SJCRH30 (cell line): ENCODE results near the gene DRG2. TPM values are rescaled to one million over a fixed set of nuclear protein-coding genes. Genes with fewer than 3 reads are reported as not detected.

Source experiments
- DNase-seq, 2 experiments: peaks; one replicate each; pipeline ENCODE4 v3.0.0-alpha.2; 2015 to 2020
- H3K27ac ChIP-seq: fragments of 250-450 bp; sonication (Bioruptor Pico); 2 replicates; pipeline ENCODE4 v1.5.1; 2020; ENCODE audit warnings: mild to moderate bottlenecking, moderate library complexity
- H3K27me3 ChIP-seq: fragments of 250-450 bp; sonication (Bioruptor Pico); 2 replicates; pipeline ENCODE4 v1.5.1; 2020; ENCODE audit warnings: mild to moderate bottlenecking, moderate library complexity
- H3K36me3 ChIP-seq: fragments of 250-450 bp; sonication (Bioruptor Pico); 2 replicates; pipeline ENCODE4 v1.5.1; 2020; ENCODE audit warnings: mild to moderate bottlenecking, moderate library complexity
- H3K4me1 ChIP-seq: fragments of 250-450 bp; sonication (Bioruptor Pico); 2 replicates; pipeline ENCODE4 v1.5.1; 2020; ENCODE audit warnings: mild to moderate bottlenecking, moderate library complexity
- H3K4me3 ChIP-seq: fragments of 250-450 bp; sonication (Bioruptor Pico); 2 replicates; pipeline ENCODE4 v1.5.1; 2020; ENCODE audit warnings: mild to moderate bottlenecking, moderate library complexity
- H3K9me3 ChIP-seq: fragments of 250-450 bp; sonication (Bioruptor Pico); replicated peaks from 2 replicates; pipeline ENCODE4 v1.5.1; 2020; ENCODE audit warnings: mild to moderate bottlenecking, moderate library complexity
- total RNA-seq: library from RNA; depleted of rRNA; stranded (reverse); fragments of >200 nt; shearing (Covaris generic); gene quantifications from 2 replicates; pipeline ENCODE4 v1.2.3, GENCODE V29; 2014; rRNA removed

The DRG2 gene
- total RNA-seq, 1 experiment from 2014 or later: 72.2 TPM

- no peaks in the 10 kb centered on the region for H3K36me3 ChIP-seq
- no peak for DNase-seq
- no peak overlapping the region for H3K27ac ChIP-seq
- H3K4me1 ChIP-seq: peaks cover 26% of the 10 kb centered on the region
- no peaks in the 10 kb centered on the region for H3K27me3 ChIP-seq
- no peaks in the 10 kb centered on the region for H3K9me3 ChIP-seq
- no peak overlapping the region for H3K4me3 ChIP-seq
Measured at GRCh38 chr17:18156171-18156975, 68.6 kb downstream of the DRG2 start.

GRCh38 chr17:18156976-18157280 lies 69.2 kb downstream of the DRG2 start:
- Histone ChIP-seq H3K36me3 (no peaks in the 10 kb centered on the region), H3K4me1 (peaks cover 31% of the 10 kb centered on the region), H3K27ac (no peak overlapping the region), H3K27me3 (no peaks in the 10 kb centered on the region), H3K4me3 (no peak overlapping the region), H3K9me3 (no peaks in the 10 kb centered on the region)
- DNase-seq: no peak

Other genes with a start within 250 kb of the DRG2 start
- gene TOM1L2, start 115.5 kb upstream of the DRG2 start, total RNA-seq: 22.3 and 30.0 TPM in 2 replicates
- 0.66 and 0.89 TPM in 2 replicates for gene DRC3, start 115.1 kb upstream of the DRG2 start, total RNA-seq
- 53.6 and 58.3 TPM in 2 replicates for gene ATPAF2, start 48.8 kb upstream of the DRG2 start, total RNA-seq
- 35.4 and 39.6 TPM in 2 replicates for gene GID4, start 48.5 kb upstream of the DRG2 start, total RNA-seq
- 0.53 and 0.58 TPM in 2 replicates for gene MYO15A, start 20.8 kb downstream of the DRG2 start, total RNA-seq
- 297 and 308 TPM in 2 replicates for gene ALKBH5, start 95.9 kb downstream of the DRG2 start, total RNA-seq
- gene LLGL1, start 137.7 kb downstream of the DRG2 start, total RNA-seq: 75.0 and 78.3 TPM in 2 replicates
- gene FLII, start 170.8 kb downstream of the DRG2 start, total RNA-seq: 270 and 288 TPM in 2 replicates
- 17.5 and 18.4 TPM in 2 replicates for gene MIEF2, start 172.7 kb downstream of the DRG2 start, total RNA-seq
- 236 and 239 TPM in 2 replicates for gene TOP3A, start 227.0 kb downstream of the DRG2 start, total RNA-seq
- gene SMCR8, start 227.3 kb downstream of the DRG2 start, total RNA-seq: 41.5 and 45.7 TPM in 2 replicates